SK-N-SH treated with all-trans-retinoic acid at 6 μM for 48 hours (cell line): ENCODE measurements around the gene SMYD3.

Experiments
- ARNTL ChIP-seq: fragments of 450-650 bp; formaldehyde crosslinking; IDR thresholded peaks from 2 replicates; pipeline ENCODE4 v1.5.0; 2020; ENCODE audit warnings: low read depth, mild to moderate bottlenecking, moderate library complexity, borderline replicate concordance
- BACH2 ChIP-seq: fragments of 250-450 bp; sonication (Bioruptor Pico); IDR thresholded peaks from 2 replicates; pipeline ENCODE4 v1.9.0; 2021; ENCODE audit warnings: mild to moderate bottlenecking, borderline replicate concordance
- CREB5 ChIP-seq: fragments of 250-450 bp; sonication (Bioruptor Pico); IDR thresholded peaks from 2 replicates; pipeline ENCODE4 v1.5.1; 2020; ENCODE audit warnings: low read depth, mild to moderate bottlenecking, moderate library complexity
- ISL1 ChIP-seq: fragments of 250-450 bp; sonication (Bioruptor Pico); IDR thresholded peaks from 2 replicates; pipeline ENCODE4 v2.1.2; 2022; ENCODE audit warnings: mild to moderate bottlenecking, moderate library complexity
- OSR1 ChIP-seq: fragments of 250-450 bp; sonication (Bioruptor Pico); IDR thresholded peaks from 2 replicates; pipeline ENCODE4 v1.8.0; 2022; ENCODE audit warnings: moderate library complexity, mild to moderate bottlenecking, inconsistent platforms
- PATZ1 ChIP-seq: fragments of 250-450 bp; sonication (Bioruptor Pico); IDR thresholded peaks from 2 replicates; pipeline ENCODE4 v1.8.0; 2020; ENCODE audit warnings: mild to moderate bottlenecking, moderate library complexity, borderline replicate concordance
- RARB ChIP-seq: fragments of 250-450 bp; sonication (Bioruptor Pico); IDR thresholded peaks from 2 replicates; pipeline ENCODE4 v1.8.0; 2021; ENCODE audit warnings: mild to moderate bottlenecking, moderate library complexity
- TOX ChIP-seq: fragments of 250-450 bp; sonication (Bioruptor Pico); IDR thresholded peaks from 2 replicates; pipeline ENCODE4 v1.8.0; 2021; ENCODE audit warnings: mild to moderate bottlenecking, moderate library complexity, borderline replicate concordance
- ZC3H10 ChIP-seq: fragments of 250-450 bp; sonication (Bioruptor Pico); IDR thresholded peaks from 2 replicates; pipeline ENCODE4 v1.5.1; 2021; ENCODE audit warnings: mild to moderate bottlenecking, moderate library complexity
- ZFP3 ChIP-seq: fragments of 250-450 bp; sonication (Bioruptor Pico); IDR thresholded peaks from 2 replicates; pipeline ENCODE4 v1.5.0; 2020; ENCODE audit warnings: mild to moderate bottlenecking, moderate library complexity
- ZFP30 ChIP-seq: fragments of 450-650 bp; formaldehyde crosslinking; IDR thresholded peaks from 2 replicates; pipeline ENCODE4 v1.5.0; 2022; ENCODE audit warnings: mild to moderate bottlenecking, moderate library complexity

DNA sequence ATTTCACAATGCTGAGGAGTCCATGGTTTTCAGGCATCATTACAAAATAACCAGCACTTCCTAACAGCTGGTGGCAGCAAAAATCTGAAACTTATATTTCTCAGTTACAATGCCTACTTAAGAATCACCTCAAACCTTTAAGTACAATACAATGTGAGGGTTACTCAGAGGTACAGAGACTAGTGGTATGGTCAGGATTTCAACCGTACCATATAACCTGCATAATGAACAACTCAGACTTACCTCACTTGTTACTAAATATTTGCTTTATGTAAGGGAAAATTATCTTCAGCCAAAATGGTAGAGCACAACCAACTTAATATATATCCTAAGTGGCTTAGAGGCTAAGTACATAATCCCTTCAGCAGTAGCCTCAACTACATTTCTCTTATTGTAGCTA, 344.5 kb downstream of the SMYD3 start:
- no peak for TF ChIP-seq ARNTL (CRISPR knock-in tag)
- TF ChIP-seq OSR1 (CRISPR knock-in tag), result no peak
- TF ChIP-seq PATZ1 (CRISPR knock-in tag), result no peak
- no peak for TF ChIP-seq ISL1 (CRISPR knock-in tag)
- TF ChIP-seq TOX (CRISPR knock-in tag), result no peak
- TF ChIP-seq ZFP30, result no peak
- TF ChIP-seq RARB (CRISPR knock-in tag), result no peak
- TF ChIP-seq CREB5 (CRISPR knock-in tag), result no peak
- TF ChIP-seq ZC3H10 (CRISPR knock-in tag), result no peak
- TF ChIP-seq ZFP3 (CRISPR knock-in tag), result no peak
- TF ChIP-seq BACH2 (CRISPR knock-in tag), result no peak
